H9 (cell line): ENCODE measurements around the gene ARHGEF10L. TPM values are rescaled to one million over a fixed set of nuclear protein-coding genes. Genes with fewer than 3 reads are reported as not detected.

Experiments
- DNase-seq: peaks from one replicate; pipeline ENCODE4 v3.0.0-alpha.2; 2017
- H2AFZ ChIP-seq: one replicate; pipeline ENCODE4 v1.6.1; 2013; ENCODE audit warnings: mild to moderate bottlenecking, low read length, control low read depth, moderate library complexity
- H2AK5ac ChIP-seq: 2 replicates; pipeline ENCODE4 v1.6.1; 2013; ENCODE audit warnings: low read length, control low read depth, mixed read lengths; ENCODE audit not compliant: insufficient read length
- H2BK120ac ChIP-seq: one replicate; pipeline ENCODE4 v1.6.1; 2013; ENCODE audit warnings: low read depth, mild to moderate bottlenecking, low read length, control low read depth, inconsistent platforms; ENCODE audit not compliant: poor library complexity, severe bottlenecking
- H2BK12ac ChIP-seq: 2 replicates; pipeline ENCODE4 v1.6.1; 2013; ENCODE audit warnings: low read length, control low read depth, mixed read lengths, low read depth; ENCODE audit not compliant: insufficient read length
- H2BK15ac ChIP-seq: 2 replicates; pipeline ENCODE4 v1.6.1; 2013; ENCODE audit warnings: low read depth, low read length, control low read depth
- H2BK20ac ChIP-seq: one replicate; pipeline ENCODE4 v1.6.1; 2013; ENCODE audit warnings: low read depth, mild to moderate bottlenecking, low read length, control low read depth, inconsistent platforms; ENCODE audit not compliant: poor library complexity, severe bottlenecking
- H2BK5ac ChIP-seq: 2 replicates; pipeline ENCODE4 v1.6.1; 2013; ENCODE audit warnings: low read length, control low read depth, mixed read lengths; ENCODE audit not compliant: insufficient read length
- H3K14ac ChIP-seq: 2 replicates; pipeline ENCODE4 v1.6.1; 2013; ENCODE audit warnings: low read length, control low read depth; ENCODE audit not compliant: insufficient read depth
- H3K18ac ChIP-seq: 2 replicates; pipeline ENCODE4 v1.6.1; 2013; ENCODE audit warnings: low read depth, mild to moderate bottlenecking, mixed read lengths, low read length, control low read depth; ENCODE audit not compliant: insufficient read length
- H3K23ac ChIP-seq: 2 replicates; pipeline ENCODE4 v1.6.1; 2013; ENCODE audit warnings: low read length, control low read depth, mixed read lengths, low read depth; ENCODE audit not compliant: insufficient read length
- H3K23me2 ChIP-seq: 2 replicates; pipeline ENCODE4 v1.6.1; 2013; ENCODE audit warnings: low read depth, mild to moderate bottlenecking, mixed read lengths, low read length, control low read depth; ENCODE audit not compliant: insufficient read length, poor library complexity, severe bottlenecking
- H3K27ac ChIP-seq: 2 replicates; pipeline ENCODE4 v1.5.1; 2013; ENCODE audit warnings: low read length, control low read depth, mixed read lengths, low read depth; ENCODE audit not compliant: insufficient read length
- H3K27me3 ChIP-seq: 2 replicates; pipeline ENCODE4 v1.6.1; 2013; ENCODE audit warnings: low read length, control low read depth, inconsistent platforms; ENCODE audit not compliant: insufficient read depth
- H3K4ac ChIP-seq: 2 replicates; pipeline ENCODE4 v1.6.1; 2013; ENCODE audit warnings: low read depth, mild to moderate bottlenecking, control low read depth, inconsistent platforms, low read length, moderate library complexity
- H3K4me1 ChIP-seq: 2 replicates; pipeline ENCODE4 v1.6.1; 2013; ENCODE audit warnings: low read length, control low read depth, inconsistent platforms; ENCODE audit not compliant: insufficient read depth
- H3K4me2 ChIP-seq: 2 replicates; pipeline ENCODE4 v1.6.1; 2013; ENCODE audit warnings: low read length, control low read depth, mixed read lengths; ENCODE audit not compliant: insufficient read length, insufficient read depth
- H3K56ac ChIP-seq: 2 replicates; pipeline ENCODE4 v1.6.1; 2013; ENCODE audit warnings: low read depth, mild to moderate bottlenecking, mixed read lengths, low read length, control low read depth; ENCODE audit not compliant: insufficient read length
- H3K79me1 ChIP-seq: 2 replicates; pipeline ENCODE4 v1.6.1; 2013; ENCODE audit warnings: low read depth, mild to moderate bottlenecking, moderate library complexity, low read length, control low read depth, inconsistent platforms; ENCODE audit not compliant: insufficient read depth, poor library complexity, severe bottlenecking
- H3K79me2 ChIP-seq: 2 replicates; pipeline ENCODE4 v1.6.1; 2013; ENCODE audit warnings: low read length, control low read depth, inconsistent platforms; ENCODE audit not compliant: insufficient read depth
- H3K9ac ChIP-seq: 2 replicates; pipeline ENCODE4 v1.6.1; 2013; ENCODE audit warnings: low read length, control low read depth, mixed read lengths; ENCODE audit not compliant: insufficient read length; ENCODE audit errors: extremely low read depth
- H3K9me3 ChIP-seq: one replicate; pipeline ENCODE4 v1.6.1; 2013; ENCODE audit warnings: low read depth, low read length, inconsistent platforms; ENCODE audit not compliant: control insufficient read depth
- H3T11ph ChIP-seq: one replicate; pipeline ENCODE4 v1.6.1; 2013; ENCODE audit warnings: mild to moderate bottlenecking, low read length, control low read depth, inconsistent platforms
- H4K20me1 ChIP-seq: one replicate; pipeline ENCODE4 v1.6.1; 2013; ENCODE audit not compliant: control insufficient read depth, insufficient read length, insufficient read depth
- H4K5ac ChIP-seq: 2 replicates; pipeline ENCODE4 v1.6.1; 2013; ENCODE audit warnings: low read depth, mild to moderate bottlenecking, mixed read lengths, low read length, control low read depth; ENCODE audit not compliant: insufficient read length
- H4K8ac ChIP-seq: replicated peaks from 2 replicates; pipeline ENCODE4 v1.6.1; 2013; ENCODE audit warnings: low read length, control low read depth, mixed read lengths, low read depth; ENCODE audit not compliant: insufficient read length
- H4K91ac ChIP-seq: 2 replicates; pipeline ENCODE4 v1.6.1; 2013; ENCODE audit warnings: low read depth, mild to moderate bottlenecking, moderate library complexity, mixed read lengths, low read length, control low read depth; ENCODE audit not compliant: insufficient read length
- H3K27ac Mint-ChIP-seq, 3 experiments: 2 replicates in 2 of 3; 3 replicates in 1 of 3; pipeline ENCODE4 v1.8.0; 2020 to 2021; ENCODE audit warnings: mixed read lengths in 3 of 3, mild to moderate bottlenecking in 1 of 3, moderate library complexity in 1 of 3
- H3K27me3 Mint-ChIP-seq: 2 replicates; pipeline ENCODE4 v1.8.0; 2021; ENCODE audit warnings: low read depth, mild to moderate bottlenecking, moderate library complexity, mixed read lengths
- H3K36me3 Mint-ChIP-seq, 3 experiments: 2 replicates in 2 of 3; 3 replicates in 1 of 3; pipeline ENCODE4 v1.8.0; 2020 to 2021; ENCODE audit warnings: low read depth in 3 of 3, mixed read lengths in 3 of 3; ENCODE audit not compliant: insufficient read depth in 1 of 3
- H3K4me1 Mint-ChIP-seq, 2 experiments: 2 replicates each; pipeline ENCODE4 v1.8.0; 2020; ENCODE audit warnings: mixed read lengths in 2 of 2
- H3K4me3 Mint-ChIP-seq, 2 experiments: 2 replicates in 1 of 2; 3 replicates in 1 of 2; pipeline ENCODE4 v1.8.0; 2020 to 2021; ENCODE audit warnings: mild to moderate bottlenecking in 2 of 2, mixed read lengths in 2 of 2, moderate library complexity in 1 of 2
- H3K9me3 Mint-ChIP-seq, 2 experiments: 2 replicates in 1 of 2; 3 replicates in 1 of 2; pipeline ENCODE4 v1.8.0; 2020; ENCODE audit warnings: mild to moderate bottlenecking in 2 of 2, mixed read lengths in 2 of 2, moderate library complexity in 1 of 2
- CTCF ChIP-seq: fragments of 200-600 bp; sonication (generic); conservative IDR thresholded peaks from 3 replicates; pipeline ENCODE4 v1.8.0; 2021; ENCODE audit warnings: antibody characterized with exemption, mild to moderate bottlenecking
- WGBS: extraction: QIAGEN DNeasy Blood & Tissue Kit; methylation state at CpG from one replicate; pipeline ENCODE4 v1.1.7; 2013; ENCODE audit warnings: missing lambda C conversion rate, low lambda C conversion rate, mixed read lengths; ENCODE audit not compliant: insufficient read length; ENCODE audit errors: extremely low coverage; 5-methylcytosine and 5-hydroxymethylcytosine counted together
- total RNA-seq: library from RNA; stranded (reverse); gene quantifications from 2 replicates; pipeline ENCODE4 v1.2.1, GENCODE V29; 2021

The ARHGEF10L gene
- total RNA-seq, 1 experiment from 2014 or later: 20.2 TPM

- Histone ChIP-seq H4K5ac (no peak overlapping the region), H3K23ac (no peak overlapping the region), H3K23me2 (no peaks in the 10 kb centered on the region), H3K9me3 (no peaks in the 10 kb centered on the region), H3K56ac (no peak overlapping the region), H3K79me1 (no peaks in the 10 kb centered on the region), H3K4me2 (no peak overlapping the region), H3K9ac (no peak overlapping the region), H3K18ac (no peak overlapping the region), H4K20me1 (no peaks in the 10 kb centered on the region), H3K27ac (no peak overlapping the region), H2AK5ac (no peak overlapping the region), H3K79me2 (no peaks in the 10 kb centered on the region), H2BK20ac (no peak overlapping the region), H2BK5ac (no peak overlapping the region), H2BK12ac (no peak overlapping the region), H3K4ac (no peak overlapping the region), H2AFZ (no peak overlapping the region), H3K27me3 (no peaks in the 10 kb centered on the region; the same call in 1 of the 2 replicates), H4K91ac (no peak overlapping the region), H3T11ph (no peak overlapping the region), H2BK15ac (no peak overlapping the region), H2BK120ac (no peak overlapping the region), H3K4me1 (no peaks in the 10 kb centered on the region), H3K14ac (no peak overlapping the region), H4K8ac (peak overlapping the region; percentile 85)
- no peaks in the 10 kb centered on the region; the same call in 1 of the 2 replicates for H3K27me3 Mint-ChIP-seq
- TF ChIP-seq CTCF: no peak
- no peaks in the 10 kb centered on the region for H3K36me3 Mint-ChIP-seq
- peaks cover 13 to 36% of the 10 kb centered on the region in 2 experiments for H3K4me1 Mint-ChIP-seq
- no peak overlapping the region; a peak in 1 of 7 replicates for H3K27ac Mint-ChIP-seq
- DNase-seq: no peak
- WGBS: no CpG with 5 or more reads among the region's 6 CpGs
- no peaks in the 10 kb centered on the region for H3K9me3 Mint-ChIP-seq
- no peak overlapping the region for H3K4me3 Mint-ChIP-seq
Measured at GRCh38 chr1:17736625-17737024, 197.1 kb downstream of the ARHGEF10L start.
